ENCODE data around the gene DUSP15.
"Not testable (repeated sequence)": the region's sequence is repeated elsewhere in the genome, so short reads cannot be mapped to it uniquely, and the experiment has no call there.

DUSP15 gene

GRCh38 chr20:31819083-31819784 lies 51.1 kb downstream of the DUSP15 start, which contains the start of gene MYLK2:
Gene MYLK2 (plus strand): TSS chr20:31819356. CDS start chr20:31819581, 225 bp downstream.
- DNase-seq = peak; percentile 41 to 64

- no peak for DNase-seq
These were observed 51.9 kb downstream of the DUSP15 start for GRCh38 chr20:31818376-31818908.

GRCh38 chr20:31817461-31817860 lies 52.9 kb downstream of the DUSP15 start:
- DNase-seq = no peak

- DNase-seq = no peak
These were observed 54.1 kb downstream of the DUSP15 start for GRCh38 chr20:31816221-31816620.

DNA sequence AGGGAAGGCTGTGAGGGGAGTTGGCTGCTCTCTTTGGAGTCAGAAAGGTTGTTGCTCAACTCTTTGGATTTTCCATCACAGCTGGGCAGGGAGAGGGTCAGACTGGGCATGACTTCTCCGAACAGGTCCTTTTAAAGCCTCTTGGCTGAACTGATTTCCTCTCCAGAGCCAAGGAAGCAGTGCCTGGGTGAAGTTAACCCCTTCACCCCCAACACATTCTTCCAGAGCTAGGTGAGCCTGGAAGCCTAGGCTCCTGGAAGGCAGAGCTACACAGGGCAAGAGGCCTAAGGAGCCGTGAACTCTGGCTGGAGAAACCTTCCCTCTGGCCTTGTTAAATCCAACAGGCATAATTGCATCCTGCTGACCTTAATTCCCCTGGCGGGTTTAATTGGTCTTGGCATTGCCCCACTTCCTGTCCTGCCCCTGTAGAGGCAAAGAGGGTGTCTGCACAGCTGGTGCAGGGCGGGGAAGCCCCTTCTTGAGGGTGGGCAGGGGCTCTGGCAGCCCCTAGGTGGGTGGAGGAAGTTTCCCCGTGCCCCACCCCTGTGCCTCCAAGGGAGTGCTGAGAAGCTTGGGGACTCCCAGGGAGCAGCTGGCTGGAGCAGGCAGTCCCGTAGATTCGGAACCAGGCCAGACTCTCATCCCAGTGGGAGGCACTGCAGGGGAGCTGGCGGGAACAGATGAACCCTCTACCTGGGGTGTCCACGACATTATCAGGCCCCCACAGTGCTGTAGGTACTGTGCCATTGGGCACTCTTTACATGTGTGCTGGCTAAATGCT lies 54.7 kb downstream of the DUSP15 start:
- no peak for DNase-seq

- not testable (repeated sequence) for DNase-seq
These were observed 56.2 kb downstream of the DUSP15 start for GRCh38 chr20:31814142-31814541.

GRCh38 chr20:31813611-31814010 lies 56.7 kb downstream of the DUSP15 start:
- no peak for DNase-seq

DNA sequence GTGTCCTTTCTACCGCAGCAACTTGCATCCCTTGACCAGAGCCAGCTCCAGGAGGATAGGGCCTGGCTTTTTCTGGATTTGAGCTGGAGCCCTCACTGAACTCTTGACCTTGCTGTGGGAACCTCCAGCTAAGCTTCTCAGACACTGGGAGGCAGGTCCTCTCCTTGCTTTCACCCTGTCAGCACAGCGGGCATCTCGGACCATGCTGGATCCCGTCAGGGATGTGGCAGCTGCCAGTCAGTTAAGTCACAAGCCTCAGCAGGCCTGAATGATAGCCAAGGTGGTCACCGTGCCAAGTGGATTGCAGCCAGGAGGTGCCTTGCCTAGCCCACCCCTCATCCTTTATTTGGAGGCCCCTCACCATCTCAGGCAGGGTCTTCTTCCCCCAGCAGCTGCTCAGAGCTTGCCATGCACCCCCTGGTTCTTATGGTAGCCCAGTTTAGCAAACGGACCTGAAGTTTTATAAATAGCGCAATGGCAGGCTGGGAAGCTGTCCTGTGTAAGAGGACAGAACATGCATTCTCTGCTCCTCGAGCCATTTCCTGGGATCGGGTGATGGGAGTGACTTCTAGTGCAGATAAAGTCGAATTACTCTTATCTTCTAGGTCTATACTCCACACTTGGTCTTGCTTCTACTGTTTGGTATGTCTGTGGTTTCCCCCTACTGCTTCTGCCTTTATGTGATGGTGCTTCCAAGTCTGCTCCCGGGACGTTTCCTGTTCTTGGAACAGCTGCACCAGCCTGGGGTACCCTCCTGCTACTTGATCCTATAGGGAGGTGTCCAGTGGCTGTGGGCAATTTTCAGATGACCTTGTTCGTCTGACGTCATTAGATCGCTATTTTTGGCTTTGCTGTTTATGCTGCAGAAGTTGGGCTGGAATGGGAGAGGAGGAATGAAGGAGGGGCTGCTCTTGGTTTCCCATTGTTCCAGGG lies 58.3 kb downstream of the DUSP15 start:
- peak; percentile 14 to 63 for DNase-seq

DNA sequence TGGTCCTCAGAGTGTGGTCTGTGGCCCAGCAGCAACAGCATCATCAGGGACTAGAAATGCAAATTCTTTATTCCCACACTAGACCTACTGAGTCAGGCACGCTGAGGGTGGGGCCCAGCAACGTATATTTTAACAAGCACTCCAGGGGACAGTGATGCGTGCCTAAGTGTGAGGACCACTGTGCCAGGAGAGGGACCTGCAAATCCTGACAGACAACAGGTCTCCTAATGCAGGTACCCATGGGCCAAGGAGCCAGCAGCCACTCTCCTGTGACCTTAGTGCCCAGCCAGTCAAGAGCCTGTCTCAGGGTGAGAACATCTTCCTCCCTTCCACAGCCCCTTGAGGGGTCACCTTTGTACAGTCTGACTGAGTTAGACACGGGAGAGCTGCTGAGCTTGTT lies 59.1 kb downstream of the DUSP15 start:
- no peak for DNase-seq
